ENCODE results near the gene RRBP1.

RRBP1 gene

DNA sequence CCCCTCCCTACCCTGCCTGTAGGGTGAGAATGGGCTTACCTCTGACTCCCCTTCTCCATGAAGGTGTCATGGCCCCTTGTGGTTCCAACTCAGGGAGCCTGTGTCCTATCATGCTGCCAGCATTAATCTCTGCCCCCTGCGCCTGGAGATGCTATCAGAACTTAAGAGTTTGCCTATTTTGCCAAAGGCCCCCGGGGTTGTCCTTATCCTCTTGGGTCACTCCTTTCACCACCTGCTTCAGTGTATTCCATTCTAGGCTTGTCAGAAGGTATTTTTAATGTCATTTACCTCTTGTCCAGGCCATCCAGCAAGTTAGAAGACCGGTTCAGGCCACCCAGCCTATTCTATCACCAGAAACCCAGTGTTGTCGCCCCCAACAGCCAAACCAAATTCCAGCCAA, 10.5 kb downstream of the RRBP1 start:
- H3K27ac ChIP-seq (ENCODE audit: low read length), result no peak overlapping the region
- no peaks in the 10 kb centered on the region for H3K27me3 ChIP-seq (ENCODE audit: control insufficient read depth, insufficient read depth, low read length)
- WGBS (ENCODE audit: insufficient coverage, insufficient read length), result no CpG with 5 or more reads among the region's 4 CpGs
- DNase-seq (ENCODE audit: low read depth, low spot score), result no peak
- H3K4me3 ChIP-seq (ENCODE audit: low read length), result no peak overlapping the region
- H3K9me3 ChIP-seq (ENCODE audit: control insufficient read depth, insufficient read depth, low read length), result no peaks in the 10 kb centered on the region
- H3K4me1 ChIP-seq (ENCODE audit: control insufficient read depth, insufficient read depth, low read length), result peaks cover 4% of the 10 kb centered on the region; the same call in 1 of the 2 replicates
- H3K36me3 ChIP-seq (ENCODE audit: control insufficient read depth, insufficient read depth, low read length), result peaks cover 2% of the 10 kb centered on the region; the same call in 1 of the 2 replicates

DNA sequence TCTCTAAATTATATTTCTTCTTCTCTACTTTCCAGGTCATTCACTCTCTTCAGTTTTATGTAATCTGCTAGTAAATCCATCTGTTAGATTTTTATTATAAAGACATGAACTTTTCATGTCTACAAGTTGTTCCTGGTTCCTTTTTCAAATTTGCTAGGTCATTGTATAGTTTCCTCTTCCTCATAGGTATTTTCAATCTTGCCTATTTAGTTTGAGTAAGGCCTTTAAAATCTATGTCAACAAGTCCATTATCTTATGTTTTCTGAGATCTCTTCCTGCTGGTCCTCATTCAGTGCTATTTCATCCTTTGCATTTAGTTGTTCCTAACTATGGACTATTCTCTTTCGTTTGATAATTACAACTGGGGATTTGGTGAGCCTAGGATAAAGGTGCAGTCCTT, 11.0 kb downstream of the RRBP1 start:
- no peaks in the 10 kb centered on the region for H3K27me3 ChIP-seq (ENCODE audit: control insufficient read depth, insufficient read depth, low read length)
- peaks cover 4% of the 10 kb centered on the region; the same call in 1 of the 2 replicates for H3K4me1 ChIP-seq (ENCODE audit: control insufficient read depth, insufficient read depth, low read length)
- H3K4me3 ChIP-seq (ENCODE audit: low read length), result no peak overlapping the region
- DNase-seq (ENCODE audit: low read depth, low spot score), result no peak
- H3K36me3 ChIP-seq (ENCODE audit: control insufficient read depth, insufficient read depth, low read length), result peaks cover 2% of the 10 kb centered on the region; the same call in 1 of the 2 replicates
- H3K9me3 ChIP-seq (ENCODE audit: control insufficient read depth, insufficient read depth, low read length), result no peaks in the 10 kb centered on the region
- no peak overlapping the region for H3K27ac ChIP-seq (ENCODE audit: low read length)
- WGBS (ENCODE audit: insufficient coverage, insufficient read length), result no CpG with 5 or more reads among the region's 1 CpG

- H3K4me1 ChIP-seq (ENCODE audit: control insufficient read depth, insufficient read depth, low read length), result peaks cover 4% of the 10 kb centered on the region; the same call in 1 of the 2 replicates
- no CpG with 5 or more reads among the region's 12 CpGs for WGBS (ENCODE audit: insufficient coverage, insufficient read length)
- no peak overlapping the region for H3K27ac ChIP-seq (ENCODE audit: low read length)
- H3K9me3 ChIP-seq (ENCODE audit: control insufficient read depth, insufficient read depth, low read length), result no peaks in the 10 kb centered on the region
- peaks cover 2% of the 10 kb centered on the region; the same call in 1 of the 2 replicates for H3K36me3 ChIP-seq (ENCODE audit: control insufficient read depth, insufficient read depth, low read length)
- no peak overlapping the region for H3K4me3 ChIP-seq (ENCODE audit: low read length)
- no peak for DNase-seq (ENCODE audit: low read depth, low spot score)
- no peaks in the 10 kb centered on the region for H3K27me3 ChIP-seq (ENCODE audit: control insufficient read depth, insufficient read depth, low read length)
Measured at GRCh38 chr20:17669306-17669931, 12.6 kb downstream of the RRBP1 start.

DNA sequence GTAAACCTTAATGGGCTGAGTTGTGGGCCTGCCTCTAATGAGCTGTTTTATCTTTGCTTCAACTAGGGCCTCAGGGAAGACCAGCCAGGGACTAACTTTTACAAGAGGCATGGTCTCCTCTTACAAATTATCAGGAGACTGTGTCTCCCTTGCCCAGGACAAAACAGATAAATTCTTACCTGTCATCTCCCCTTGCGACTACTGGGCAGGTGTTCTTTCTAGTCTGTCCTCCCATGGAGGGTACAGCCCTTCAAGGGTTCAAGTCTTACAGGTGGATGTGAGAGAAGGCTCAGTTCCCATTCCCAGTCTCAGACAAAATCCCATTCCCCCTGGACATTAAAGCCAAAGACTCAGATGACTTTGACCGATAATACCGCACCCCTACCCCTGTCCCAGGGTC, 13.6 kb downstream of the RRBP1 start:
- Histone ChIP-seq H3K4me3 (ENCODE audit: low read length) (no peak overlapping the region), H3K27me3 (ENCODE audit: control insufficient read depth, insufficient read depth, low read length) (no peaks in the 10 kb centered on the region), H3K27ac (ENCODE audit: low read length) (no peak overlapping the region), H3K4me1 (ENCODE audit: control insufficient read depth, insufficient read depth, low read length) (peaks cover 7% of the 10 kb centered on the region), H3K36me3 (ENCODE audit: control insufficient read depth, insufficient read depth, low read length) (peaks cover 2% of the 10 kb centered on the region; the same call in 1 of the 2 replicates), H3K9me3 (ENCODE audit: control insufficient read depth, insufficient read depth, low read length) (no peaks in the 10 kb centered on the region)
- WGBS (ENCODE audit: insufficient coverage, insufficient read length), result no CpG with 5 or more reads among the region's 3 CpGs
- no peak for DNase-seq (ENCODE audit: low read depth, low spot score)

- peaks cover 7% of the 10 kb centered on the region for H3K4me1 ChIP-seq (ENCODE audit: control insufficient read depth, insufficient read depth, low read length)
- H3K9me3 ChIP-seq (ENCODE audit: control insufficient read depth, insufficient read depth, low read length), result no peaks in the 10 kb centered on the region
- H3K27ac ChIP-seq (ENCODE audit: low read length), result no peak overlapping the region
- no peak overlapping the region for H3K4me3 ChIP-seq (ENCODE audit: low read length)
- WGBS (ENCODE audit: insufficient coverage, insufficient read length), result no CpG with 5 or more reads among the region's 3 CpGs
- no peak for DNase-seq (ENCODE audit: low read depth, low spot score)
- no peaks in the 10 kb centered on the region for H3K27me3 ChIP-seq (ENCODE audit: control insufficient read depth, insufficient read depth, low read length)
- H3K36me3 ChIP-seq (ENCODE audit: control insufficient read depth, insufficient read depth, low read length), result no peaks in the 10 kb centered on the region; the same call in 1 of the 2 replicates
Measured at GRCh38 chr20:17667445-17667844, 14.6 kb downstream of the RRBP1 start.

GRCh38 chr20:17666481-17666880, 15.6 kb downstream of the RRBP1 start:
- Histone ChIP-seq H3K27me3 (ENCODE audit: control insufficient read depth, insufficient read depth, low read length) (no peaks in the 10 kb centered on the region), H3K36me3 (ENCODE audit: control insufficient read depth, insufficient read depth, low read length) (no peaks in the 10 kb centered on the region; the same call in 1 of the 2 replicates), H3K4me1 (ENCODE audit: control insufficient read depth, insufficient read depth, low read length) (peaks cover 3% of the 10 kb centered on the region), H3K4me3 (ENCODE audit: low read length) (no peak overlapping the region), H3K27ac (ENCODE audit: low read length) (no peak overlapping the region), H3K9me3 (ENCODE audit: control insufficient read depth, insufficient read depth, low read length) (no peaks in the 10 kb centered on the region)
- no CpG with 5 or more reads among the region's 2 CpGs for WGBS (ENCODE audit: insufficient coverage, insufficient read length)
- no peak for DNase-seq (ENCODE audit: low read depth, low spot score)

DNA sequence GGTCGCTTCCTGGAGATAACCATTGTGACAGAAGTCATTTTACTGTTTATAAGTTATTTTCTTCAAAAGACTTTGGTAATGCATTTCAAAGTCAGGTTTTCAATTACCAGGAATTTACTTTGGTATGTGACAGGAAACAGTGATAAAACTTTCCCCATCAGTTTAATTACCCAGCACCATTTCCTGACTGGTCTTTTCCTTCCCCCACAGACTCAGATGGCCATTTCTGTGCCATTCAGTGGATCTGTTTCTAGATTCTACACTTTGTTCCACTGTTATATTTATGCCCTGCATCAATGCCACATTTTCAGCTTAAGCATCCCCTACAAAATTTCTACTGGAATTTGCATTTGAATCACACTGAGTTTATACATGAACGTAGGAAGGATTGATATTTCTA, 16.3 kb downstream of the RRBP1 start:
- no CpG with 5 or more reads among the region's 2 CpGs for WGBS (ENCODE audit: insufficient coverage, insufficient read length)
- no peak overlapping the region for H3K4me3 ChIP-seq (ENCODE audit: low read length)
- H3K27ac ChIP-seq (ENCODE audit: low read length), result no peak overlapping the region
- no peak for DNase-seq (ENCODE audit: low read depth, low spot score)
- H3K27me3 ChIP-seq (ENCODE audit: control insufficient read depth, insufficient read depth, low read length), result no peaks in the 10 kb centered on the region
- peaks cover 3% of the 10 kb centered on the region for H3K4me1 ChIP-seq (ENCODE audit: control insufficient read depth, insufficient read depth, low read length)
- no peaks in the 10 kb centered on the region; the same call in 1 of the 2 replicates for H3K36me3 ChIP-seq (ENCODE audit: control insufficient read depth, insufficient read depth, low read length)
- no peaks in the 10 kb centered on the region for H3K9me3 ChIP-seq (ENCODE audit: control insufficient read depth, insufficient read depth, low read length)

DNA sequence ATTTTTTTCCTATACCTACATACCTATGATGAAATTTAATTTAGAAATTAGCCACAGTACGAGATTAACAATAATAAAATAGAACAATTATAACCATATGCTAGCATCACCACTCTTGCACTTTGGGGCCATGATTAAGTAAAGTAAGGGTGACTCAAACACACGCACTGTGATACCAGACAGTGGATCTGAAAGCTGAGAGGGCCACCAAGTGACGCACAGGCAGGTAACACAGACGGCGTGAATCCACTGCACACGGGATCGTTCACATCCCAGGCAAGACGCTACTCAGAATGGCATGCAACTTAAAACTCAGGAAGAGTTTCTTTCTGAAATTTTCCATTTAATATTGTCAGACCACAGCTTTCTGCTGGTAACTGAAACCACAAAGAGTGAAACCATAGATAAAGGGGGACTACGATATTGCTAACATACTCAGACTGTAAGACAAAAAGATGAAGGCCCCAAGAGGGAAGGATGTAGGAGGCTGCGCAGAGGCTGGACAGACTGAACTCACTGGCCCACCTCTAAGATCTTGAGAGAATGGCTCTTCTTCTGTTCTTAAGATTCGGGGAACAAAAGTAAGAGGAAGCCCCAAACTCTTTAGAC, 17.9 kb downstream of the RRBP1 start:
- H3K36me3 ChIP-seq (ENCODE audit: control insufficient read depth, insufficient read depth, low read length), result peaks cover 4% of the 10 kb centered on the region
- H3K27ac ChIP-seq (ENCODE audit: low read length), result no peak overlapping the region
- H3K4me3 ChIP-seq (ENCODE audit: low read length), result no peak overlapping the region
- no peaks in the 10 kb centered on the region for H3K9me3 ChIP-seq (ENCODE audit: control insufficient read depth, insufficient read depth, low read length)
- no peak for DNase-seq (ENCODE audit: low read depth, low spot score)
- no CpG with 5 or more reads among the region's 11 CpGs for WGBS (ENCODE audit: insufficient coverage, insufficient read length)
- peaks cover 3% of the 10 kb centered on the region for H3K4me1 ChIP-seq (ENCODE audit: control insufficient read depth, insufficient read depth, low read length)
- no peaks in the 10 kb centered on the region for H3K27me3 ChIP-seq (ENCODE audit: control insufficient read depth, insufficient read depth, low read length)

- no peak overlapping the region for H3K4me3 ChIP-seq (ENCODE audit: low read length)
- WGBS (ENCODE audit: insufficient coverage, insufficient read length), result no CpG with 5 or more reads among the region's 5 CpGs
Measured at GRCh38 chr20:17663486-17663885, 18.6 kb downstream of the RRBP1 start.

DNA sequence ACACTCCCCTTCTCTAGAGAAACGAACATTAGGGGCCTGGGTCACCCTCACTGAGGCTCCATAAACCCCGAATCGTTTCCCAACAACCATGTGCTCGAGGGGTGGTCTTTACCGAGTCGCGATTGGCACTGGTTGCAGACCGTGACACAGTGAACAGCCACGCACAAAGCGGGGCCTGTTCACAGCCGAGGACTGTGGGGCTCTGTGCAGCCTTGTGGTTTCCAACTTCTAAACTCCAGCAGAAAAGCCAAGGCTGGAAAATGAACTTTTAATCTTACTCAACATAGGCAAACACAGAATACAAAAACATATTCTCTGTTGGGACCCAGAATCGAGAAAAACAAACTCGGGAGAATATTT, 19.0 kb downstream of the RRBP1 start:
- no CpG with 5 or more reads among the region's 13 CpGs for WGBS (ENCODE audit: insufficient coverage, insufficient read length)

More at GRCh38 chr20:17663486-17663885, 18.6 kb downstream of the RRBP1 start:
- H3K36me3 ChIP-seq (ENCODE audit: control insufficient read depth, insufficient read depth, low read length), result peaks cover 7% of the 10 kb centered on the region
- H3K4me1 ChIP-seq (ENCODE audit: control insufficient read depth, insufficient read depth, low read length), result peaks cover 3% of the 10 kb centered on the region
- H3K9me3 ChIP-seq (ENCODE audit: control insufficient read depth, insufficient read depth, low read length), result no peaks in the 10 kb centered on the region
- H3K27me3 ChIP-seq (ENCODE audit: control insufficient read depth, insufficient read depth, low read length), result no peaks in the 10 kb centered on the region
- H3K27ac ChIP-seq (ENCODE audit: low read length), result no peak overlapping the region
- DNase-seq (ENCODE audit: low read depth, low spot score), result no peak

More for the DNA sequence above, 19.0 kb downstream of the RRBP1 start:
- Histone ChIP-seq H3K27ac (ENCODE audit: low read length) (no peak overlapping the region), H3K27me3 (ENCODE audit: control insufficient read depth, insufficient read depth, low read length) (no peaks in the 10 kb centered on the region), H3K9me3 (ENCODE audit: control insufficient read depth, insufficient read depth, low read length) (no peaks in the 10 kb centered on the region), H3K36me3 (ENCODE audit: control insufficient read depth, insufficient read depth, low read length) (peaks cover 10% of the 10 kb centered on the region), H3K4me1 (ENCODE audit: control insufficient read depth, insufficient read depth, low read length) (peaks cover 3% of the 10 kb centered on the region), H3K4me3 (ENCODE audit: low read length) (no peak overlapping the region)
- DNase-seq (ENCODE audit: low read depth, low spot score), result no peak
